PC-9 (cell line): ENCODE measurements around the gene PPP3R1.
A peak's percentile ranks its signal among the peaks of the same experiment; 100 is the strongest.

Source experiments
- CTCF ChIP-seq: fragments of 200-600 bp; sonication (generic); conservative IDR thresholded peaks from 2 replicates; pipeline ENCODE4 v1.6.1; 2017; ENCODE audit warnings: mixed run types, antibody characterized with exemption, mild to moderate bottlenecking, moderate library complexity
- EZH2 ChIP-seq: fragments of 200-600 bp; sonication (generic); IDR thresholded peaks from 2 replicates; pipeline ENCODE4 v1.8.0; 2017; ENCODE audit warnings: antibody characterized with exemption, low read depth

- TF ChIP-seq CTCF (peak; percentile 73), EZH2 (no peak)
These were observed 56.1 kb downstream of the PPP3R1 start for GRCh38 chr2:68196120-68196716.
